Endothelial cell of umbilical vein (primary cell): ENCODE measurements around the gene FOCAD. TPM values are rescaled to one million over a fixed set of nuclear protein-coding genes. Genes with fewer than 3 reads are reported as not detected.

Experiments used
- BruUV-seq: library from RNA; stranded (reverse); fragments of 400-500 nt; replicated peaks from 2 replicates; lab custom pipeline; 2021; lab: Mats Ljungman, UMichigan
- CTCF ChIA-PET: fragments of 300-600, 350-600 bp; sonication (Branson Sonifier 250); formaldehyde crosslinking; loops from one replicate; lab custom pipeline; 2021; ENCODE audit warnings: antibody characterized with exemption, inconsistent platforms; lab: Charles Lee
- POLR2A ChIA-PET: fragments of 300-600, 350-600 bp; sonication (Branson Sonifier 250); formaldehyde crosslinking; loops from one replicate; lab custom pipeline; 2021; ENCODE audit warnings: antibody characterized with exemption, inconsistent platforms; lab: Charles Lee
- DNase-seq: peaks from one replicate; pipeline ENCODE4 v3.0.0-alpha.2; 2011; ENCODE audit warnings: low read depth, low spot score
- FAIRE-seq: peaks from 2 replicates; lab custom pipeline; 2011; peaks lifted over from hg19 to GRCh38; lab: Jason Lieb, UNC
- H2AFZ ChIP-seq: 2 replicates; pipeline ENCODE4 v1.6.0; 2012; ENCODE audit warnings: low read depth, low read length, control low read depth, inconsistent platforms
- H3K27ac ChIP-seq: 2 replicates; pipeline ENCODE4 v1.5.1; 2011; ENCODE audit warnings: low read depth, mild to moderate bottlenecking, control low read depth, low read length, moderate library complexity; ENCODE audit not compliant: insufficient read depth
- H3K27me3 ChIP-seq, 2 experiments: 2 replicates each; pipeline versions ENCODE4 v1.6.0 to v1.6.1; 2011; ENCODE audit warnings: low read length in 2 of 2, mixed read lengths in 1 of 2; ENCODE audit not compliant: control insufficient read depth in 2 of 2, insufficient read depth in 2 of 2
- H3K36me3 ChIP-seq, 2 experiments: 2 replicates in 1 of 2; 3 replicates in 1 of 2; pipeline ENCODE4 v1.5.1; 2011; ENCODE audit warnings: low read length in 2 of 2, mild to moderate bottlenecking in 1 of 2, moderate library complexity in 1 of 2; ENCODE audit not compliant: control insufficient read depth in 2 of 2, insufficient read depth in 2 of 2; ENCODE audit errors: extremely low read depth in 1 of 2
- H3K4me1 ChIP-seq: 3 replicates; pipeline ENCODE4 v1.5.1; 2011; ENCODE audit warnings: mild to moderate bottlenecking, low read length; ENCODE audit not compliant: control insufficient read depth, insufficient read depth; ENCODE audit errors: extremely low read depth
- H3K4me2 ChIP-seq: 2 replicates; pipeline ENCODE4 v1.6.1; 2011; ENCODE audit warnings: low read length, control low read depth, mixed read lengths; ENCODE audit not compliant: insufficient read depth
- H3K4me3 ChIP-seq, 3 experiments: fragments of 200-600 bp in 1 of 3; sonication (generic), shearing (Covaris generic) in 1 of 3; replicated peaks in 1 of 3; 2 replicates each; pipeline ENCODE4 v1.5.1; 2011 to 2016; ENCODE audit warnings: control low read depth in 3 of 3, low read length in 3 of 3, mild to moderate bottlenecking in 2 of 3, inconsistent platforms in 1 of 3, low read depth in 1 of 3, moderate library complexity in 1 of 3; ENCODE audit not compliant: insufficient read depth in 1 of 3
- H3K79me2 ChIP-seq: 2 replicates; pipeline ENCODE4 v1.6.0; 2012; ENCODE audit warnings: low read length, inconsistent platforms; ENCODE audit not compliant: control insufficient read depth, insufficient read depth
- H3K9ac ChIP-seq: replicated peaks from 2 replicates; pipeline ENCODE3; 2011; ENCODE audit warnings: low read length, control low read depth; ENCODE audit not compliant: insufficient read depth; ENCODE audit errors: extremely low read depth
- H3K9me1 ChIP-seq: replicated peaks from 3 replicates; pipeline ENCODE4 v1.6.0; 2011; ENCODE audit warnings: mild to moderate bottlenecking, low read length; ENCODE audit not compliant: control insufficient read depth, insufficient read depth; ENCODE audit errors: extremely low read depth
- H3K9me3 ChIP-seq: replicated peaks from 2 replicates; pipeline ENCODE4 v1.5.1; 2012; ENCODE audit warnings: low read length, inconsistent platforms; ENCODE audit not compliant: control insufficient read depth, insufficient read depth
- H4K20me1 ChIP-seq: replicated peaks from 2 replicates; pipeline ENCODE3; 2011; ENCODE audit warnings: mild to moderate bottlenecking, low read length; ENCODE audit not compliant: control insufficient read depth, insufficient read depth; ENCODE audit errors: extremely low read depth
- EZH2 ChIP-seq: IDR thresholded peaks from 2 replicates; pipeline ENCODE4 v1.6.1; 2012; ENCODE audit warnings: borderline replicate concordance, low read depth, mild to moderate bottlenecking, moderate library complexity, low read length, inconsistent platforms; ENCODE audit not compliant: severe bottlenecking
- FOS ChIP-seq: IDR thresholded peaks from 2 replicates; pipeline ENCODE4 v1.6.1; 2011; ENCODE audit warnings: mild to moderate bottlenecking, low read length, moderate library complexity, borderline replicate concordance; ENCODE audit not compliant: insufficient read depth
- GATA2 ChIP-seq: IDR thresholded peaks from 2 replicates; pipeline ENCODE4 v1.7.0; 2011; ENCODE audit warnings: low read depth, mild to moderate bottlenecking, moderate library complexity, mixed read lengths, low read length; ENCODE audit not compliant: insufficient read length, insufficient read depth
- JUN ChIP-seq: IDR thresholded peaks from 2 replicates; pipeline ENCODE4 v1.6.1; 2011; ENCODE audit warnings: borderline replicate concordance, low read depth; ENCODE audit not compliant: insufficient read length, insufficient read depth
- dilution Hi-C: fragments of 300-500 bp; cut with MboI; formaldehyde crosslinking; loops from one replicate; pipeline ENCODE4 v1.15.0; 2019; ENCODE audit warnings: low sequenced_read_pairs; ENCODE audit not compliant: extremely low pct_ligation_motif_present
- intact Hi-C: fragments of 100-400 bp; cut with micrococcal nuclease; formaldehyde crosslinking; loops from one replicate; pipeline ENCODE4 v1.10.0; 2022
- polyA plus RNA-seq, 4 experiments: library from polyadenylated mRNA; depleted of rRNA in 3 of 4; stranded (reverse) in 3 of 4; unstranded in 1 of 4; fragments of >200 nt; gene quantifications; 2 replicates each; pipeline versions ENCODE4 v1.2.1 to v1.2.3, GENCODE V29; 2011 to 2012; ENCODE audit warnings: missing spikeins in 1 of 4
- total RNA-seq: library from RNA; stranded (reverse); gene quantifications from 2 replicates; pipeline ENCODE4 v1.2.3, GENCODE V29; 2021

Gene FOCAD
- total and polyA plus RNA-seq, 2 donors (not counting 3 experiments of a cell fraction or from before 2014, with no cell fraction given) = 26.7 to 66.9 TPM

DNA sequence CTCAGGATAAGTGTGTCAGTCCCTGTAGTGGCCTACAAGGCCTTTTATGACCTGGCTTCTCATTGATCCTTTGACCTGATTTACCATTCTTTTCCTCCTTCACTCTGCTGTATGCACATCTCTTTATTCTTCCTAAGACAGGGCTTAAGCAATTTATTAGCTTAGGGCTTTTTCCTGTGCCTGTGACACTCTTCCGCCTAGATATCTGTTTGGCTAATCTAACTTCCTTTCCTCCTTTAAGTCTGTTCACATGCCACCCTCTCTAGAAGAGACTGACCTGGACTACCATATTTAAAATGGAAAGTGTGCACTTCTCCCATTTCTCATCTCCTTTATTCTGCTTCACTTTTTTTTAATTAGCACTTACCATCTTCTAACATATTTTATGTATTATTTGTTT, 29.1 kb downstream of the FOCAD start:
- Histone ChIP-seq H2AFZ (no peak overlapping the region), H3K4me3 (no peak overlapping the region), H3K4me1 (peaks cover 8% of the 10 kb centered on the region), H3K79me2 (peaks cover 14% of the 10 kb centered on the region), H3K27ac (no peak overlapping the region), H3K9me1 (no peaks in the 10 kb centered on the region), H4K20me1 (no peaks in the 10 kb centered on the region), H3K4me2 (no peak overlapping the region), H3K9ac (no peak overlapping the region), H3K36me3 (peaks cover 0 to 3% of the 10 kb centered on the region in 2 experiments), H3K27me3 (no peaks in the 10 kb centered on the region), H3K9me3 (no peaks in the 10 kb centered on the region)
- no peak for FAIRE-seq
- TF ChIP-seq JUN = no peak
- no peak for TF ChIP-seq FOS
- TF ChIP-seq GATA2 = peak; percentile 74
- dilution Hi-C loops (no loop called here), intact Hi-C loops (no loop called here)
- BruUV-seq = no TSS peak
- ChIA-PET POLR2A (interaction anchor here (0.7 kb wide), 1 partner anchor 11 kb away, joined by 5 read pairs; no protein-coding TSS in a partner anchor), CTCF (interaction anchor here (1.2 to 1.5 kb wide), 3 partner anchors 11 to 29 kb away, joined by 3 to 6 read pairs (median 4); partner anchors contain the start of gene FOCAD)
- DNase-seq = peak; percentile 16

DNA sequence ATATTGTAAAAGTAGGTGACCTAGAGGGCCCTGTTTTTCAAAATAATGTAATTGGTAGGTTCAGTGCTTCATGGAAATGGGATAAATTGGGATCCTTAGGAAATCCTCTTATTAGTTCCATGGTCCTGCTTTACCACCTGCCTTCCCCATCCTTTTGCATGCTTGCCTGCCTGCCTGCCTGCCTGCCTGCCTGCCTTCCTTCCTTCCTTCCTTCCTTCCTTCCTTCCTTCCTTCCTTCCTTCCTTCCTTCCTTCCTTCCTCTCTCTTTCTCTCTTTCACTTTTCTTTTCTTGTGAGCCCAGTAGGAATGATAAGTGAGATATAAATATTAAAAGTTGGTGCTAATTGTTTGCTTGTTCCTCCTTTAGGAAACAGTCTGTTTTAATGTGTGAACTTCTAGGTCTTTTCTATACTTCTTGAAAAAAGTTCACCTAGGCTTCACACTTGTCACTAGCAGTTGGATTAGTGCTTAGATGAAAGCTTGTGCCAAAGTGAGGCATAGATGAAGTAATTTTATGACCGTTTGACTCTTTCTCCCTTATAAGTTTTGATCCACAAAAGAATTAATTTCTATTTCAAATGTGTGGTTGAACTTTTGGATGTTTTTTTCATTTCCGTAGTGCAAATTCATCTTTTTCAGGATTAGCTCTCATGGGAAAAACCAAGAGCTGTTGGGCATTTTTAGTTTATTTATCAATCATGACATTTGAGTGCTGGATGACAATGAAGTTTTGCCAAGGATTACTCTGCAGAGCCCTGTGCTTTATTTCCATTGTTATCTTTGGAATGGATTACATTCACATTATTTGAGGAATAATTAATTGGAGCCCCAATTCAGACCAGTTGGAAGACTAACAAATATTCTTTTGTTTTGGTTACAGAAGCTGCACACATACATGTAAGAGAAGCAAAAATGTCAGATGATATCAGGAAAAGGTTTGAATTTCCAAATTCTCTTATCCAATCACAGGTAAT, 30.7 kb downstream of the FOCAD start:
- no peaks in the 10 kb centered on the region for H4K20me1 ChIP-seq
- no peak overlapping the region for H2AFZ ChIP-seq
- dilution Hi-C loops = no loop called here
- no peak overlapping the region for H3K4me3 ChIP-seq
- peaks cover 0 to 4% of the 10 kb centered on the region in 2 experiments for H3K36me3 ChIP-seq
- TF ChIP-seq GATA2 (no peak), EZH2 (no peak), FOS (no peak)
- peaks cover 8% of the 10 kb centered on the region for H3K79me2 ChIP-seq
- peaks cover 20% of the 10 kb centered on the region for H3K4me1 ChIP-seq
- H3K9ac ChIP-seq = no peak overlapping the region
- no peaks in the 10 kb centered on the region for H3K9me3 ChIP-seq
- H3K4me2 ChIP-seq = no peak overlapping the region
- DNase-seq (peak; percentile 50), FAIRE-seq (peak; percentile 42)
- BruUV-seq = no TSS peak
- intact Hi-C loops = no loop called here
- ChIA-PET CTCF (interaction anchor here (1.4 to 1.5 kb wide), 2 partner anchors 12 to 21 kb away, joined by 3 read pairs; no protein-coding TSS in a partner anchor), POLR2A (no interaction called here)
- H3K27ac ChIP-seq = no peak overlapping the region
- H3K27me3 ChIP-seq = no peaks in the 10 kb centered on the region
- no peaks in the 10 kb centered on the region for H3K9me1 ChIP-seq
